ENCODE data around the gene GABRP.

Gene GABRP

DNA sequence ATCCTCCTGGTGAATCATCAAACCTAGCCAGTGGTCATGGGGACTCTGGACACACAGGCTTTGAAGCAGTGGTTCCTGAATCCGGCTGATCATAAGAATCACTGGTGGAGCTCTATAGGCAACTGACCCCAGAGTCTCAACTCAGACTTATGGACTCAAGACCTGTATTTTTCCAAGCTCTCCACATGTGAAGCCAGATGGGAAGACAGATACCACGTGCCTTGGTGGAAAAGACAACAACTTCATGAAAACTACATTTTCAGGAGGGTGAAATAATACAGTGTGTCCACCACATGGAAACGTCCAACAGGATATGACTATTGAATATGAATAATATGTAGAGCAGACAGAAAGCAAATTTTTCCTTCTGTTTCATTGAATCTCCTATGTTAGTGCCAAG is 33.7 kb downstream of the GABRP start:
- no peaks in the 10 kb centered on the region for H3K36me3 ChIP-seq (ENCODE audit: insufficient read depth)
- H3K4me1 ChIP-seq (ENCODE audit: low read depth, poor library complexity, severe bottlenecking): no peaks in the 10 kb centered on the region
- no peak overlapping the region for H3K9ac ChIP-seq
- no peaks in the 10 kb centered on the region for H4K20me1 ChIP-seq (ENCODE audit: insufficient read depth)
- no peak overlapping the region for H2AFZ ChIP-seq (ENCODE audit: low read depth)
- no peak overlapping the region for H3K4me2 ChIP-seq
- TF ChIP-seq, protein P1, sequence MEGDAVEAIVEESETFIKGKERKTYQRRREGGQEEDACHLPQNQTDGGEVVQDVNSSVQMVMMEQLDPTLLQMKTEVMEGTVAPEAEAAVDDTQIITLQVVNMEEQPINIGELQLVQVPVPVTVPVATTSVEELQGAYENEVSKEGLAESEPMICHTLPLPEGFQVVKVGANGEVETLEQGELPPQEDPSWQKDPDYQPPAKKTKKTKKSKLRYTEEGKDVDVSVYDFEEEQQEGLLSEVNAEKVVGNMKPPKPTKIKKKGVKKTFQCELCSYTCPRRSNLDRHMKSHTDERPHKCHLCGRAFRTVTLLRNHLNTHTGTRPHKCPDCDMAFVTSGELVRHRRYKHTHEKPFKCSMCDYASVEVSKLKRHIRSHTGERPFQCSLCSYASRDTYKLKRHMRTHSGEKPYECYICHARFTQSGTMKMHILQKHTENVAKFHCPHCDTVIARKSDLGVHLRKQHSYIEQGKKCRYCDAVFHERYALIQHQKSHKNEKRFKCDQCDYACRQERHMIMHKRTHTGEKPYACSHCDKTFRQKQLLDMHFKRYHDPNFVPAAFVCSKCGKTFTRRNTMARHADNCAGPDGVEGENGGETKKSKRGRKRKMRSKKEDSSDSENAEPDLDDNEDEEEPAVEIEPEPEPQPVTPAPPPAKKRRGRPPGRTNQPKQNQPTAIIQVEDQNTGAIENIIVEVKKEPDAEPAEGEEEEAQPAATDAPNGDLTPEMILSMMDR (conservative IDR thresholded peaks at IDR 0.05; ENCODE audit: low read depth, low read length): no peak
- H3K79me2 ChIP-seq (ENCODE audit: insufficient read depth, low read depth): no peaks in the 10 kb centered on the region
- H3K27me3 ChIP-seq (ENCODE audit: insufficient read depth, low read depth): no peaks in the 10 kb centered on the region
- H3K27ac ChIP-seq: no peak overlapping the region
- H3K4me3 ChIP-seq (IDR thresholded peaks at IDR 0.05; ENCODE audit: insufficient read depth, low read depth, low read length): no peak overlapping the region

GRCh38 chr5:170818232-170818631 is 34.7 kb downstream of the GABRP start:
- Histone ChIP-seq H3K4me2 (no peak overlapping the region), H3K4me1 (ENCODE audit: low read depth, poor library complexity, severe bottlenecking) (no peaks in the 10 kb centered on the region), H3K27ac (no peak overlapping the region), H3K4me3 (IDR thresholded peaks at IDR 0.05; ENCODE audit: insufficient read depth, low read depth, low read length) (no peak overlapping the region), H3K79me2 (ENCODE audit: insufficient read depth, low read depth) (no peaks in the 10 kb centered on the region), H3K27me3 (ENCODE audit: insufficient read depth, low read depth) (no peaks in the 10 kb centered on the region), H4K20me1 (ENCODE audit: insufficient read depth) (no peaks in the 10 kb centered on the region), H2AFZ (ENCODE audit: low read depth) (no peak overlapping the region), H3K9ac (no peak overlapping the region), H3K36me3 (ENCODE audit: insufficient read depth) (no peaks in the 10 kb centered on the region)
- TF ChIP-seq, protein P1 (conservative IDR thresholded peaks at IDR 0.05; ENCODE audit: low read depth, low read length): no peak

- Histone ChIP-seq H2AFZ (ENCODE audit: low read depth) (no peak overlapping the region), H3K36me3 (ENCODE audit: insufficient read depth) (no peaks in the 10 kb centered on the region), H3K9ac (no peak overlapping the region), H3K79me2 (ENCODE audit: insufficient read depth, low read depth) (no peaks in the 10 kb centered on the region), H3K4me1 (ENCODE audit: low read depth, poor library complexity, severe bottlenecking) (no peaks in the 10 kb centered on the region), H3K4me3 (IDR thresholded peaks at IDR 0.05; ENCODE audit: insufficient read depth, low read depth, low read length) (no peak overlapping the region), H3K27me3 (ENCODE audit: insufficient read depth, low read depth) (no peaks in the 10 kb centered on the region), H3K27ac (no peak overlapping the region), H3K4me2 (no peak overlapping the region), H4K20me1 (ENCODE audit: insufficient read depth) (no peaks in the 10 kb centered on the region)
- TF ChIP-seq, protein P1 (conservative IDR thresholded peaks at IDR 0.05; ENCODE audit: low read depth, low read length): no peak
Observed at GRCh38 chr5:170819824-170820223, 36.3 kb downstream of the GABRP start.

- no peak overlapping the region for H2AFZ ChIP-seq (ENCODE audit: low read depth)
- TF ChIP-seq, protein P1 (conservative IDR thresholded peaks at IDR 0.05; ENCODE audit: low read depth, low read length): no peak
Observed at GRCh38 chr5:170821257-170821800, 37.8 kb downstream of the GABRP start.

More at GRCh38 chr5:170821257-170821800, 37.8 kb downstream of the GABRP start:
- Histone ChIP-seq H3K36me3 (ENCODE audit: insufficient read depth) (no peaks in the 10 kb centered on the region), H4K20me1 (ENCODE audit: insufficient read depth) (no peaks in the 10 kb centered on the region), H3K4me3 (IDR thresholded peaks at IDR 0.05; ENCODE audit: insufficient read depth, low read depth, low read length) (no peak overlapping the region), H3K27me3 (ENCODE audit: insufficient read depth, low read depth) (no peaks in the 10 kb centered on the region), H3K4me2 (no peak overlapping the region), H3K79me2 (ENCODE audit: insufficient read depth, low read depth) (no peaks in the 10 kb centered on the region), H3K27ac (no peak overlapping the region), H3K9ac (no peak overlapping the region), H3K4me1 (ENCODE audit: low read depth, poor library complexity, severe bottlenecking) (no peaks in the 10 kb centered on the region)
